WERI-Rb-1 (cell line): Measurements from ENCODE around the gene PKP1.

Source experiments
- DNase-seq: peaks from one replicate; pipeline ENCODE4 v3.0.0-alpha.2; 2020
- H3K27ac ChIP-seq: fragments of 250-450 bp; sonication (Bioruptor Pico); 2 replicates; pipeline ENCODE4 v1.5.1; 2020; ENCODE audit warnings: mild to moderate bottlenecking, moderate library complexity
- H3K27me3 ChIP-seq: fragments of 250-450 bp; sonication (Bioruptor Pico); 2 replicates; pipeline ENCODE4 v1.5.1; 2021; ENCODE audit warnings: mild to moderate bottlenecking, low read depth, moderate library complexity; ENCODE audit not compliant: insufficient read depth, severe bottlenecking
- H3K36me3 ChIP-seq: fragments of 250-450 bp; sonication (Bioruptor Pico); 2 replicates; pipeline ENCODE4 v1.5.1; 2020; ENCODE audit warnings: mild to moderate bottlenecking, moderate library complexity
- H3K4me3 ChIP-seq: 2 replicates; pipeline ENCODE4 v1.5.1; 2011; ENCODE audit warnings: low read depth, mild to moderate bottlenecking, control low read depth, low read length
- H3K9me3 ChIP-seq: fragments of 250-450 bp; sonication (Bioruptor Pico); 2 replicates; pipeline ENCODE4 v1.5.1; 2021; ENCODE audit warnings: mild to moderate bottlenecking, moderate library complexity; ENCODE audit not compliant: severe bottlenecking
- CTCF ChIP-seq: IDR thresholded peaks from 2 replicates; pipeline ENCODE4 v1.5.1; 2011; ENCODE audit warnings: low read depth, mild to moderate bottlenecking, control low read depth, inconsistent platforms, low read length

Gene PKP1

GRCh38 chr1:201350361-201350725, 67.0 kb downstream of the PKP1 start:
- DNase-seq: no peak
- TF ChIP-seq CTCF: no peak
- no peak overlapping the region for H3K27ac ChIP-seq
- H3K4me3 ChIP-seq: no peak overlapping the region
- H3K36me3 ChIP-seq: no peaks in the 10 kb centered on the region
- H3K27me3 ChIP-seq: peaks cover 3% of the 10 kb centered on the region
- no peaks in the 10 kb centered on the region for H3K9me3 ChIP-seq

GRCh38 chr1:201350884-201351283, 67.6 kb downstream of the PKP1 start:
- Histone ChIP-seq H3K36me3 (no peaks in the 10 kb centered on the region), H3K27me3 (peaks cover 5% of the 10 kb centered on the region), H3K4me3 (no peak overlapping the region), H3K9me3 (no peaks in the 10 kb centered on the region), H3K27ac (no peak overlapping the region)
- no peak for DNase-seq
- no peak for TF ChIP-seq CTCF

GRCh38 chr1:201351617-201352016, 68.3 kb downstream of the PKP1 start:
- H3K27ac ChIP-seq: no peak overlapping the region
- no peak overlapping the region for H3K4me3 ChIP-seq
- DNase-seq: no peak

GRCh38 chr1:201353186-201353940, 70.1 kb downstream of the PKP1 start:
- no peak for TF ChIP-seq CTCF
- Histone ChIP-seq H3K27me3 (peaks cover 2% of the 10 kb centered on the region), H3K36me3 (no peaks in the 10 kb centered on the region), H3K4me3 (no peak overlapping the region), H3K9me3 (no peaks in the 10 kb centered on the region), H3K27ac (no peak overlapping the region)
- DNase-seq: no peak

More at GRCh38 chr1:201351617-201352016, 68.3 kb downstream of the PKP1 start:
- H3K36me3 ChIP-seq: no peaks in the 10 kb centered on the region
- no peaks in the 10 kb centered on the region for H3K9me3 ChIP-seq
- TF ChIP-seq CTCF: no peak
- peaks cover 5% of the 10 kb centered on the region for H3K27me3 ChIP-seq

- H3K36me3 ChIP-seq: no peaks in the 10 kb centered on the region
- 0 out of 2 replicates have a peak, but pooled peaks have one; percentile 32 for TF ChIP-seq CTCF
- H3K4me3 ChIP-seq: no peak overlapping the region
- H3K9me3 ChIP-seq: no peaks in the 10 kb centered on the region
- H3K27ac ChIP-seq: no peak overlapping the region
- no peak for DNase-seq
- H3K27me3 ChIP-seq: peaks cover 2% of the 10 kb centered on the region
Observed at GRCh38 chr1:201354151-201354900, 71.0 kb downstream of the PKP1 start.
